ENCODE measurements around the gene PPP1R27. TPM values are rescaled to one million over a fixed set of nuclear protein-coding genes. Genes with fewer than 3 reads are reported as not detected.
A peak's percentile ranks its signal among the peaks of the same experiment; 100 is the strongest.

The PPP1R27 gene
- polyA plus RNA-seq, 3 donors = 0.22 to 1.5 (median 0.33) TPM

DNA sequence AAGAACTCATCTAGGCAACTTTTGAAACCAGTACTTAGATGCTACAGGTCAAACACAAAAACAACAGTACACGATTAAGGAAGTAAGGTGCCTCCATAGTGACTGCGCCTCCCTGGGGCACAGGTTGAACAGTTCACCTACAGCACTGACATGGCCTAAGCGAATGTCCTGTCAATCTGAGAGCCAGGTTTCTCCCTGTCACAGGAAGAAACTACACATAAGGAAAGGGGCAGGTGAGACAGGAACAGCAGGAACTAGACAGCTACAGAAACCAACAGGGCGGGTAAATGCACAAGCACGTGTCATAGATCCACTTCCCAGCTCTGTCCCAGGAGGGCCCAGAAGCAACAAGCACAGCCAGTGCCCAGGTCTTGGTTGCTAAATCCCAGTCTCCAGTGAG, 44.3 kb upstream of the PPP1R27 start:
- Mint-ChIP-seq H3K4me1 (no peaks in the 10 kb centered on the region), H3K36me3 (peaks cover 32 to 64% of the 10 kb centered on the region in 2 donors), H3K9me3 (no peaks in the 10 kb centered on the region), H3K27me3 (ENCODE audit: low read depth in 3 of 3) (peaks cover 0 to 4% (median 1%) of the 10 kb centered on the region in 3 donors), H3K4me3 (no peak overlapping the region), H3K27ac (peak overlapping the region in 1 of 7 donors; percentile 22)
- H3K9ac ChIP-seq (ENCODE audit: insufficient read depth, low read length, poor library complexity, severe bottlenecking) = no peak overlapping the region
- H3K4me3 ChIP-seq (replicated peaks in 1 of 3; ENCODE audit: low read depth in 2 of 3, low read length in 3 of 3) = no peak overlapping the region
- peaks cover 29 to 49% of the 10 kb centered on the region in 2 donors for H3K36me3 ChIP-seq (replicated peaks in 1 of 2; ENCODE audit: control insufficient read depth in 1 of 2, insufficient read depth in 2 of 2, low read length in 2 of 2)
- no peak overlapping the region for H2AFZ ChIP-seq (ENCODE audit: insufficient read depth, low read depth, low read length, poor library complexity, severe bottlenecking)
- 89% methylated on average over 4 of the region's 5 CpGs for WGBS (ENCODE audit: insufficient coverage)
- H3K79me2 ChIP-seq (ENCODE audit: insufficient read depth, low read length) = no peaks in the 10 kb centered on the region
- intact Hi-C loops (cut with micrococcal nuclease) = no loop called here
- no peak overlapping the region for H3K27ac ChIP-seq (ENCODE audit: low read depth in 1 of 2, low read length in 2 of 2)
- no peaks in the 10 kb centered on the region for H3K4me1 ChIP-seq (ENCODE audit: control insufficient read depth in 1 of 2, insufficient read depth in 2 of 2, low read length in 2 of 2)
- no peaks in the 10 kb centered on the region for H3K27me3 ChIP-seq (ENCODE audit: control insufficient read depth in 2 of 2, insufficient read depth in 2 of 2, low read length in 2 of 2)
- TF ChIP-seq, protein P1, sequence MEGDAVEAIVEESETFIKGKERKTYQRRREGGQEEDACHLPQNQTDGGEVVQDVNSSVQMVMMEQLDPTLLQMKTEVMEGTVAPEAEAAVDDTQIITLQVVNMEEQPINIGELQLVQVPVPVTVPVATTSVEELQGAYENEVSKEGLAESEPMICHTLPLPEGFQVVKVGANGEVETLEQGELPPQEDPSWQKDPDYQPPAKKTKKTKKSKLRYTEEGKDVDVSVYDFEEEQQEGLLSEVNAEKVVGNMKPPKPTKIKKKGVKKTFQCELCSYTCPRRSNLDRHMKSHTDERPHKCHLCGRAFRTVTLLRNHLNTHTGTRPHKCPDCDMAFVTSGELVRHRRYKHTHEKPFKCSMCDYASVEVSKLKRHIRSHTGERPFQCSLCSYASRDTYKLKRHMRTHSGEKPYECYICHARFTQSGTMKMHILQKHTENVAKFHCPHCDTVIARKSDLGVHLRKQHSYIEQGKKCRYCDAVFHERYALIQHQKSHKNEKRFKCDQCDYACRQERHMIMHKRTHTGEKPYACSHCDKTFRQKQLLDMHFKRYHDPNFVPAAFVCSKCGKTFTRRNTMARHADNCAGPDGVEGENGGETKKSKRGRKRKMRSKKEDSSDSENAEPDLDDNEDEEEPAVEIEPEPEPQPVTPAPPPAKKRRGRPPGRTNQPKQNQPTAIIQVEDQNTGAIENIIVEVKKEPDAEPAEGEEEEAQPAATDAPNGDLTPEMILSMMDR (IDR thresholded peaks at IDR 0.05) = no peak
- no peak overlapping the region for H3K4me2 ChIP-seq (replicated peaks; ENCODE audit: extremely low read depth, low read length, poor library complexity, severe bottlenecking)
- DNase-seq = no peak
- no peaks in the 10 kb centered on the region for H3K9me3 ChIP-seq (replicated peaks in 1 of 2; ENCODE audit: control insufficient read depth in 1 of 2, insufficient read depth in 1 of 2, low read length in 2 of 2)
- peaks cover 1% of the 10 kb centered on the region for H4K20me1 ChIP-seq (ENCODE audit: insufficient read depth, low read length)

DNA sequence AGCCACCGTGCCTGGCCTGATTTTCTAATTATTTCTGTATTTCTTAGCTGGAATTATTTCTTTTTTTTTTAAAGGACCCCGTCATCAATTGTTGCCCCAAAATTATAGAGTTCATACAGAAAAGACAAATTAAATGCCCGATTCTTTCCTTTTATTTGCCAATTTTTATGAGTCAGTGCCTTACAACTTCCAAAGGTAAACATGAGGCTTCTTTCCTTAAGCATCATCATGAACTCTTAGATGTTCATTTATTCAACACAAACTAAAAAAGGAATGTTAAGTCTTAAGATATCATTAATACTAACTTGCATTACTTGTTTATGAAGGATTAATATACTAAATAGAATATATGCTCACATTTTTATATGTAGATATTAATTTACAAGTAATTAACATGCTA, 43.4 kb upstream of the PPP1R27 start:
- Mint-ChIP-seq H3K36me3 (peaks cover 32 to 58% of the 10 kb centered on the region in 2 donors), H3K4me1 (no peaks in the 10 kb centered on the region), H3K27me3 (ENCODE audit: low read depth in 3 of 3) (peaks cover 0 to 4% (median 1%) of the 10 kb centered on the region in 3 donors), H3K4me3 (no peak overlapping the region), H3K9me3 (no peaks in the 10 kb centered on the region), H3K27ac (no peak overlapping the region)
- Histone ChIP-seq H3K4me1 (ENCODE audit: control insufficient read depth in 1 of 2, insufficient read depth in 2 of 2, low read length in 2 of 2) (no peaks in the 10 kb centered on the region), H3K9ac (ENCODE audit: insufficient read depth, low read length, poor library complexity, severe bottlenecking) (no peak overlapping the region), H3K27ac (ENCODE audit: low read depth in 1 of 2, low read length in 2 of 2) (no peak overlapping the region), H3K4me3 (replicated peaks in 1 of 3; ENCODE audit: low read depth in 2 of 3, low read length in 3 of 3) (no peak overlapping the region), H3K9me3 (replicated peaks in 1 of 2; ENCODE audit: control insufficient read depth in 1 of 2, insufficient read depth in 1 of 2, low read length in 2 of 2) (no peaks in the 10 kb centered on the region), H3K4me2 (replicated peaks; ENCODE audit: extremely low read depth, low read length, poor library complexity, severe bottlenecking) (no peak overlapping the region), H2AFZ (ENCODE audit: insufficient read depth, low read depth, low read length, poor library complexity, severe bottlenecking) (no peak overlapping the region), H3K36me3 (replicated peaks in 1 of 2; ENCODE audit: control insufficient read depth in 1 of 2, insufficient read depth in 2 of 2, low read length in 2 of 2) (peaks cover 26 to 43% of the 10 kb centered on the region in 2 donors), H3K79me2 (ENCODE audit: insufficient read depth, low read length) (no peaks in the 10 kb centered on the region), H3K27me3 (ENCODE audit: control insufficient read depth in 2 of 2, insufficient read depth in 2 of 2, low read length in 2 of 2) (no peaks in the 10 kb centered on the region), H4K20me1 (ENCODE audit: insufficient read depth, low read length) (no peaks in the 10 kb centered on the region)
- intact Hi-C loops (cut with micrococcal nuclease) = no loop called here
- WGBS (ENCODE audit: insufficient coverage) = no CpG with 5 or more reads among the region's 3 CpGs
- no peak for DNase-seq
- TF ChIP-seq, protein P1 (IDR thresholded peaks at IDR 0.05) = no peak
